Skin epidermis (tissue), 12 donors: ENCODE measurements around the gene TMEM238L.

ENCODE experiments used
- H3K27ac ChIP-seq, 21 experiments: fragments of 200-600 bp; sonication (generic) in 11 of 21; one replicate each; pipeline ENCODE4 v1.5.0; 2020; ENCODE audit warnings: mild to moderate bottlenecking in 3 of 21, inconsistent platforms in 2 of 21, moderate library complexity in 2 of 21
- H3K4me3 ChIP-seq, 7 experiments: fragments of 200-600 bp; sonication (generic) in 2 of 7; one replicate each; pipeline ENCODE4 v1.5.0; 2020; ENCODE audit warnings: inconsistent platforms in 2 of 7, mild to moderate bottlenecking in 2 of 7, moderate library complexity in 1 of 7

TMEM238L gene

DNA sequence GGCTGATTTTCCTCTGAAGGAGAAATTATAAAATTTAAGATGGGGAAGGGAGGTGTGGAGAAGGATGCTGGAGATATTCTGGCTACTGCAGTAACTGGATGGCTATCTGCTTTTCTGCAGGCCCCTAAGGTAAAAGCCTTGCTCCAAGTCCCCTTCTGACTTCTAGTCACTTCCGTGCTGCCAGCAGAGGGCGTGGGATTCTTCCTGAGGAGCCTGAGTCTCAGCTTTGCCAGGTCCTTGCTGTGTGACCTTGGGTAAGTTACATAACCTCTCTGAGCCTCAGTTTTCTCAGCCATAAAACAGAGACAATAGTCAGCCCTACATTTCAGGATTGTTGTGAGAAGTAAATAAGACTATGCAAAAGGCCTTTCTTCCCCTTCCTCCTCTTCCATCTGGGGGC, 49.8 kb downstream of the TMEM238L start:
- Histone ChIP-seq H3K4me3 (no peak overlapping the region), H3K27ac (no peak overlapping the region)

DNA sequence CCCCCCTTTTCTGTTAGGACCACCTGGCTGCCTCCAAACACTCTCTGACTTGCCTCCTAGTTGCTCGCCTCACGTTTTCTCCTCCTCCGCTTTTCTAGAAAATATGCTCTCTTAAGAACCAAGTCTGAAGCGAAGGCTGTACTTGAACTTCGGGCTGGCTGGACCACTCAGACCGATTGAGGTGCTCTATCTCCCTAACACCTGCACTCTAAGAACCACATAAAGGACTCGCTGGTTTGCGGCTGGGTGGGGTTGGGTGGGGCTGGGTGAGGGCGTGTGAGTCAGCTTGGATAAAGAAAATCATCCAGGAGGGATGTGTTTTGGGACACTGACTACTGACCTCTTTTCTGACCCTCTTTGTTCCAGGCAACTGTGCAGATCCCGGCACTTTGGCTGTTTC, 51.2 kb downstream of the TMEM238L start:
- no peak overlapping the region for H3K27ac ChIP-seq
- no peak overlapping the region for H3K4me3 ChIP-seq

DNA sequence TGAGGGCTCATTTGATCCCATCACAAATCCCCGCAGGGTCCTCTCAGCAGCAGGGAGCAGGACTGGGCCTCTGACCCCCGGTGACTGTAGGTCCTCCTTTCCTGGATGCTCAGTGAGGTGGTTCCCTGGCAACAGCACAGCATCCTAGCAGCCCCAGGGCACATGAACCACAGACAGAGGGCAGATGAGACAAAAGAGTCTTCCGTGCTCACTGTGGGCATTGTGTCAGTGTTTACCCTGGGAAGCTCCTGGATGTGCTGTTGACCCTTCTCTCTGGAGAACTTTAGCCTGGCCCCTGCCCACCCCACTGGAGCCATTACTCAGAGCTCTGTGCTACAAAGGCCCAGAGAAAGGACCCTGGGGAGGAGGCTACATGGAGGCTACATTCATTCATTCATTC, 52.3 kb downstream of the TMEM238L start:
- H3K27ac ChIP-seq = no peak overlapping the region
- no peak overlapping the region for H3K4me3 ChIP-seq

DNA sequence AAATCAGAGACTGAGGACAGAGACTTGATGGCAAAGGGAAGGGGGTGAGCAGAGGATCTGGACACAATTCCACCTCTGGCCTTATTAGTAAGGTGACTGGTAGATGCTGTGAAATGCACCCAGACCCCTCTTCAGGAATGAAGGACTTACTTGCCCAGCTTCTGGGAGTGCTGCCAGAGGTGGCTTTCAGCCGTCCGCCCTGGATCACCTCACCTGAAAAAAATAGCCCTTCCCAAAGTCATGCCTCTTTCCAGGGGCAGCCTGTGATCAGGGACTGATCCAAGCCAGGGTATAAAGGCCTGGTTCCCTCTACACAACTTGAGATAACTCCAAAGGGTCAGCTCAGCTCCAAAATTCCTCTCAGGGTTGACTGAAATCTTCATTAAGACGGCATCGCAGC, 53.7 kb downstream of the TMEM238L start:
- no peak overlapping the region for H3K27ac ChIP-seq
- H3K4me3 ChIP-seq = no peak overlapping the region

DNA sequence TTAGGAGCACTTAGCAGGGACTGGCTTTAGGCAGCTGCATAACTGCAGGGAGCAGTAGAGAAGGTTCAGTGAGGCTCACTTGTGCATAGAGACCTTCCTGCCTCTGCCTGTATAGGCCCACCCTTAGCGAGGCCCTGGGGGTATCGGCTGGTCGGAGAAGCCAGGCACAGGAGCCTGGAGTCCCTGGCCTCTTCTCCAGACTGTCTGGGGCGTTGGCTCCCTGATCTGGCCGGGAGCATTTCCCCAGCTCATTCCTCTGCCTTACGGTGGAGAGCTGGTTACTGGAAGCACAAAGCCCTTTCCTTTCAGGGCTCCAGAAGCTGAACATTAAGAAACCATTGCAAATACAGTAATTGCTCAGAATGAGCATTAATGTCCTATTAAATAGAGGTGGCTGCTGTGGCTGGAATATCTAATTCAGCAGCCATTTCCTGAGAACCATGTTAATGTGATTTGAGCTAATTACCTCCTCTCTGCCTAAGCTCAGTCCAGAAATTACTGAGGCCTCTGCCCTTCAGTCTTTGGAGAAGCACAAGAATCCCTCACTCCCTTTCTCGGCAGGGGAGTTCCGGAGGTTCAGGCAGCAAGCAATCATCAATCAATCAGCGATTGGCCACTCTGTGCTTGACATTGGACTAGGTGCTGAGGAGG, 55.2 kb downstream of the TMEM238L start:
- no peak overlapping the region for H3K27ac ChIP-seq

DNA sequence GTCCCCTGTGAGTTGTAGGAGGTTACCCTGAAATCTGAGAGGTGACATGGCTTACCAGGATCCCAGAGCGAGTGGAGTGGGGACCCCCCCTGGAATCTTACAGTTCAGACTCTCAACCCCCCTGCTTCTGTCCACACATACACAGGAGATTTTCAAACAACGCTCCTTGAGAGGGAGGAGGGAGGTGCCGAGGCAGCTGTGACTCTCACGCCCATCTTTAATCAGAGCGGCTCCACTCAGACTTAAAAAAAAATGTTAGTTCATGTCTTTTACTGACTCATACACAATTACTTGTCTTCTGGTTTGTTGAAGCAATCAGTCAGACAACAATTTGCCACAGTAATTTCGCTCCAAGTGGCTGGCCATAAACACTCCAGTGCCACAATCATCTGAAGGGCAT, 58.7 kb downstream of the TMEM238L start:
- H3K27ac ChIP-seq = peak overlapping the region in 2 of 21 experiments; percentile 44 to 57
- no peak overlapping the region for H3K4me3 ChIP-seq

More for the DNA sequence above, 55.2 kb downstream of the TMEM238L start:
- no peak overlapping the region for H3K4me3 ChIP-seq
